Activated CD8-positive, alpha-beta memory T cell treated with anti-CD3 and anti-CD28 coated beads for 1 hour (primary cell): ENCODE data around the gene EPHA4.
"Not testable (repeated sequence)": the region's sequence is repeated elsewhere in the genome, so short reads cannot be mapped to it uniquely, and the experiment has no call there.

ENCODE experiments used
- DNase-seq, 2 donors: peaks; one replicate each; pipeline ENCODE4 v3.0.0-alpha.2; 2020; ENCODE audit warnings: low read depth in 1 of 2; ENCODE audit errors: extremely low read depth in 1 of 2

EPHA4 gene

DNA sequence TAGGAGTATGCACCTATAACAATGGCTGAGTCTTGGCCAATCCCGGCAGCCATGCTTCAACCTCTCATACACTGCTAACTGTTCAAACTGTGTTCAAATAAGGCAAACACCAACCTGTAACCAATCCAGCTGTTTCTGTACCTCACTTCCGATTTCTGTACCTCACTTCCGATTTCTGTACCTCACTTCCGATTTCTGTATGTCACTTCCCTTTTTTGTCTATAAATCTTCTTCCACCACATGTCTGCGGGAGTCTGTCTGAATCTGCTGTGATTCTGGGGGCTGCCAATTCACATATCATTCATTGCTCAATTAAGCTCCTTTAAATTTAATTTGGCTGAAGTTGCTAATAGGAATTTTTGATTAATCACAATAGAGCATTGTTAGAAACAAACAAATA, 60.8 kb downstream of the EPHA4 start:
- not testable (repeated sequence) for DNase-seq

DNA sequence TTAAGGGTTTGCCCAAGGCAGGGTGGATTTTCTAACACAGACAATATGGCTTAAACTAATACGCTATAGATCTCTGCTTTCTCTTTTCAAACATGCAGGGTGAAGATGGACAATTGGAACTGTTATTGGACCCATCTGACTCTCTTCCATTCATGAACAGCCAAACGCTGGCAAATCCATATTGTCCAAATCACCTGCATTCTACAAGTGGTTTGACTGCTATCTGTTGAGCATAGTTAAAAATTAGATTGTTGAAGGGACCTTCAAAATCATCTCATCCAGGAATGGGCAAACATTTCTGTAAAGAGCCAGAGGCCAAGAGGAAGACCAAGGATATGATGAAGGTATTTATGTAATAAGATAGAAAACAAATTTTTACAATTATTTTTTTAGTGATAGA, 65.6 kb downstream of the EPHA4 start:
- no peak for DNase-seq

DNA sequence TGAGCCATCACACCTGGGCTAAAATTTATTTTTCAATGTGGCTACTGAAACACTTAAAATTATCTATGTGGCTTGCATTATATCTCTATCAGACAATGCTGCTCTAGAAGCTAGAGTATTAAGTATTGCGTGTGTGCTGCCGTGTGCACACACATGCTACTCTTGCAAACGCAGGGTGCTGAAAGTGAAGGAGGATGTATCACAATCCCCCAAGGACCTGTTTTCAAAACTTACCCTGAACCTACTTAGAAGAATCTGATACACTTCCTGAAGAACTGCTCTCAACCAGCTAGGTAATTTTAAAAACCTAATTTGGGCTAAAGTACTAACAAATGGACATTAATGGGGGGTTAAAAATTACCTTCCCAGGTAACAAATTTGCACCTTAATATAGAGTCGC, 66.5 kb downstream of the EPHA4 start:
- DNase-seq: no peak

DNA sequence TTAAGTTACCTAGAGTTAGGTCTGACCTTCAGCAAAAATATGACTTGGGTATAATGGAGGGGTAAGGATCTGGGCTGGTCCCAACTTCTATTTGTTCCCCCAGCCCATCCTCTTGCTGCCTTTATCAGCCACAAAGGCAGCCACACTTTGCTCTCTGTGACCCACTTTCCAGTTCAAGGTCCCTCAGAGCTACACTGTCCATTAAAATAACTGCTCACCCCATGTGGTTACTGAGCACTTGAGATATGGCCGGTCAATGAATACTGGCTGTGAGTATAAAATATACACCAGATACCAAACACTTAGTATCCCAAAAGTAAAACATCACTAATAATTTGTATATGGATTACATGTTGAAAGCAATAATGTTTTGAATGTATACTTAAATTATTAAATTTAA, 67.2 kb downstream of the EPHA4 start:
- no peak for DNase-seq

DNA sequence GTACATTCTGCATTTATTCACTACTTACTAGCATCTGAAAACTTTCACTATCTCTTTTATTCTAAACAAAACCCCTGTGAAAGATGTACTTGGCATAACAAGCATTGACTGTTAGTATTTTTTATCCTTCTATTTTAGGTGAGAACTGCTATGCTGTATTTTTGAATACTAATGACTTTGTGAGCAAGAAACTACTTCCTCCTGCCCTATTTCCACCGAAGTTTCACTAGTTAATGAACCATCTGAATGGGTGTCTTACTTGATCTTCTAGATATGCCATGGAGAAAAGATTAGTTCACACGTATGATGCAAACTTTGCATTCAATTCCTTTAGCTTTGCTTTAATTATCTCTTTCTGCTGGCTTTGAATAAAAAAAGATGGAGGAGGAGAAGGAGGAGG, 68.1 kb downstream of the EPHA4 start:
- DNase-seq: no peak

DNA sequence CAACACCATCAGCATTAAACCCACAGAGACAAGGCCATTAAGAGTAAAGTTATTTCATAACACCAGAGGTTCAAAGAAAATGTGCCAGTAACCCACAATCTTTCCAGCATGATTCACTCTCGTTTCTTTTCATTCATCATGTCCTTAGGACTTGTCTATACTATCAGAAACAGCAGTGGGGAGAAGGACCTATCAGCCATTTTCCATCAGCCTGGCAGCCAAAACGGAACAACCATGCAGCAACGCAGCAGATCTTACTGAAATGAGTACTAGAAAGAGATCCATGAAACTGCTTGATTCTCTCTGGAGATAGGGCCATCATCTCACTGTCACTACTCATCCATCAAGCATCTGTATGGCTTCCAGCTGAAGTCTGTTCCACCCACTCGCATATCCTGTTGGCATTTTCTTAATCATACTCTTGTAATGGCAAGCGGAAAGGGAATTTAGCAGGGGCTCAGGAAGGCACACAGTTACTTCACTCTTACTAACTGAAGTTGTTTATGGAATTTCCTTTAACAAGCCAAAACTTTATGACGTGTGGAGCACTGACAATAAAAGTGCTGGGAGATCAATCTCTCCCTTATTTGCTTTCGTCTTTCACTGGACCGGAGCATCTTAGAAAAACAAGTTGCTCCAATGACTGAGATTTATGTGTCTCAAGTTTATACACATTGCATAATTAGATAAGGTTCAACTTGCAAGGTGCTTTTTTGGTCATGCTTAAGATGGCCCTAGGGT, 69.7 kb downstream of the EPHA4 start:
- DNase-seq: no peak

DNA sequence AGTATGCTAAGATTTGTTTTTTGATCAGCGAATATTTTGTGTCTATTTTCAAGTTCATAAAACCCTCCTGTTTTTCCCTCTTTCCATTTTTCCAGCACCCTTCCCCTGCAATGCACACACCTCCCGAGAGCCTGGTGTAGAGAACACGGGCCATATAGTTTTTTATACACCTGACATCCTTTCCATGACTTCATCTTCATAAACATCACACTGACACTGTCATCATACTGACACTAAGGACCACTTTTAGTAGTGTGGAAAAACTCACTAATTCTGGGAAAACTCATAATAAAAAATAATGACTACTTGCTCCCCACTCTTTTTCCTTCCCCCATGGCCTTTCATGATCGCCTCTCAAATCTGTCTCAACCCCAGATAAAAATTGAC, 70.2 kb downstream of the EPHA4 start:
- no peak for DNase-seq

DNA sequence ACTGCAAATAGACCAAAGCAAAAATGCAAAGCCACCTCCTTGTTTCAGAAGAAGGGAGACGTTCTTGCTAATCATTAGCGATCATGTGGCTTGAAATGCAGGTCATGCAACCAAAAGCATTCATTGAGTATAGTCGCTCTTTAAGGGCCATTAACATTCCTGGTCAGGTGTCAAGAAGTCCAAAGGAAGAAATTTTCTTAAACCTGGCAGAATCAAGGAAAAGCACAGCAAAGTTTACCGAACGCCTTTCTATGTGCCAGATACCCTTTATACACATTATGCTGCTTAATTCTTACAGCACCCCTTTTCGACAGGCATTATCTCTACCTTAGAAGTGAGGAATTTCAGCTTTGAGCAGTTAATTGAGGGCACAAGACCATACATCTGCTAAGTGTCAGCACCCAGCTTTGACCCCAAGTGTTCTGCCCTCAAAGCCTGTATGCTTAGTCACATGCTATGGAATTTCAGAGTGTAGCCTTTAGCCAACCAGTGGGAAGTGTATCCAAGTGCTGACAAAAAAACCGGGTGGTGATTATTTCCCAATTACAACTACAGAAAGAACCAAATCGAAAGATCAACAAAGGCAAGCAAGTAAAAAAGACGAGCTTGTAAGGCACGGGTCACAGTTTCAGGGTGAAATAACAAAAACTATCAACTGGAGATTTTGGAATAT, 70.8 kb downstream of the EPHA4 start:
- no peak for DNase-seq

DNA sequence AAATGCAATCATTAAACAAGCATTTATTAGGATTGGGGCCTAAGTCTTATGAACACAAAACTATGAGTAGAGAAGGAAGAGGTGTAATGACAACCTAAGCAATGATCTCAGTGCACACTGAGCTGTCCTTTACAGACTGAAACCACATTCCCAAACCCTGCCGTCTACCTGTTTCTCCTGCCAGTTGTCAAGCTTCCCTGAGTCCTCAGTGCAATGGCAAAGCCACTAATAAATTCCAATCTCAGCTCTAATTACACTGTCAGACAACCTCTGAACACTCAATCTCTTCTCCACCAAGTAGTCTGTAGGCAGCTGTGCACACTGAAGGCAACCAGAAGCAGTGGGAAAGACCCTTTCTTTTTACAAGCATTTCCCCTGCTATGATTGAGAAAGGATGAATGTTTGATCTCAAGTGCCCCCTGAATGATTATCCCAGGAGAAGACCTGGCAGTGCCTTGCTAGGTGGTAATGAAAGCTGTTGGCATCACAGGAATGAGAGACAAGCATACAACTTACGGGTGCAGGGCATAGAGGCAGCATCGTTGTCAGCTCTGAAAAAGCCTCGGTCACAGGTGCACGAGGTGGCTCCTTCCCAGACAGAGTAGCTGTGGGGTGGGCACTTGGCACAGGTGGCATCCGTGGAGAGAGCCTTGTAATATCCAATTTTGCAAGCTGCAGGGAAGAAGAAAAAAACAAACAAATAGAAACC, 71.4 kb downstream of the EPHA4 start:
- no peak for DNase-seq

DNA sequence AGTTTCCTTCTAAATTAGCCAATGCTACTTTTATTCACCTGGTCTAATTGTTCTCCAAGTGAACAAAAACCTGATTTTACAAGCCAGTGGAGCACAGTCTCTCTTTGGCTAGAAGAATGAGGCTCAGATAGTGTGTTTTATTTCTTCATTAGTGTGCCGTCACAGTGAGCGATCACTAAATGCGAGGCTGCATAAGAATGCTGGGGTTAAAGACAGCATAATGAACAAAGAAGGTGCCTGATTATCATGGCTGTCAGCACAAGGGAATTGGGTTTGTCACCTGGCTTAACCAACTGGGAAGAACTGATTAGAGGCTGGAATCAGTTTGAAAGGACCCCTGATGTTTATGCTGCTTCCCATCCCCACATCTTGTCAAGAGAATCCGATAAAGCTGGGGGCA, 76.4 kb downstream of the EPHA4 start:
- DNase-seq: no peak

DNA sequence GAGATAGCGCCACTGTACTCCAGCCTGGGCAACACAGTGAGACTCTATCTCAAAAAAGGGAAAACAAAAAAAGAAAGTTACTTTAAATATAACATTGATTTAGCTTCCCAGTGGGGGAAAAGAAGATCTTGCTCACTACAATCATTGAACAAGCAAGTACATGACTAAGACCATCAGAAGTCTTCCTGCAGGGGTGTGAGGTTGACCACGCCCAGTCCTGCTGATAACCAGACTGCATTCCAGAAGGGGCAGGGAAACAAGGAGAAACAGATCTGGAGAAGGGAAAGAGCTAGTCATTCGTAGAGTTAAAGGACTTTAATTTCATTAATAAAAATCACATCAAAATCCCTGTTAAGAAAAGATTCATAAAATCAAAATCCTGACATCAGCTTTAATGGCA, 77.5 kb downstream of the EPHA4 start:
- no peak for DNase-seq

DNA sequence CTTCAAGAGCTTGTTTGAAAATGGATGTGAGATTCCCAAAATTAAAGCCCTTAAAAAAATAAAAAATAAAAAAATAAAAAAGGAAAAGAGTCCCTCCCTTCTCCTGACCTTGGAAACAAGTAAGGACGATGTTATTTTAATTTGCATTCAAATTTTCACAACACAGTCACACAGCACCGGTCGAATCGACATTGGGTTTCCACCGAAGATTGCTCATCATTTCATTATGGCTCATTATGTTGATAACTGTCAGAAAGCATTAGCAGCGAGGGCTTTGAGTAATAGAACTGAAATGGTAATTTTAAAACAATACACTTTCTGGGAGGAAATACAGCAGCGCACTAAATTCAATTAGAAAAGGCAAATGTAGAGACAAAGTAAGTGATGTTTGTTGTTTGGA, 78.7 kb downstream of the EPHA4 start:
- DNase-seq: no peak

DNA sequence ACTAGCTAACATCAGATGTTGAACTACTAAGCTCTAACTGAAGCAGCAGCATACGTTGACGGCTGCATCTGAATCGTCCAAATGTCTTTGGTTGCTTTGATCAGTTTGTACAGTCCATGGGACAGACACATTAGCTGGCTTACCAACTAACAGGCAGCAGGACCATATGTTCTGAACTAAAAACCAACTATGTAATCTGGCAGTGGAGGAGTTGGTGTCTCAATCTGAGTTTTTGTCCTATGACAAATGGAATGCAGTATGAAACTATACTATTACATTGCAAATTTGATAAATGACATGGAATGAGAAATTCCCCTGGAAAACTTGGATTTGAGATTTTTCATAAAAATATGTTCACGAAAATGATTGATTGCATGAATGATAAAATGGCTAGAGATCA, 79.5 kb downstream of the EPHA4 start:
- DNase-seq: no peak

DNA sequence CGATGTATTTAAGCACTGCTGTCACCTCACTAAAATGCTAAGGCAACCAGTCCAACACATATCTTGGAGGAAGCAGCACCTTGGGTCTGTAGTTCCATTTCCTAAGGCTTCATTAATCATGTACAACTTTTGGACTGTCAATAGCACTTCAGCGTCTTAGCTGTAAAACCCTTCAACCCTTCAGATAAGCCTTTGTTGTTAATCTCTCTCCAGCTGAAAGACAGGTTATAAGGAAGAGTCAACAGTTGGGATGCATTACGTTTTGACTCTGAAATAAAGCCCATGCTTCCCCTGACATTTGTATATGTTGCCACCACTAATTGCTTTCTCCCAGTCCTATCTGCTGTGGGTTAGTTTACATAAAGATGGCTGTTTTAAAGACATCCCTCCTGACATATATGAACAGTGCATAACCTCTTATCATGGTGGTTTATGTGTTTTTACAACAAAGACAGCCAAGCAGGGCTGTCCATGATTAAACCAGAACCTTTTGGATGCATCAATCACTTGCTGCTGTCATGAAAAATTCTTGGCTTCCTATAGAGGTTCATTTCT, 81.5 kb downstream of the EPHA4 start:
- DNase-seq: no peak

DNA sequence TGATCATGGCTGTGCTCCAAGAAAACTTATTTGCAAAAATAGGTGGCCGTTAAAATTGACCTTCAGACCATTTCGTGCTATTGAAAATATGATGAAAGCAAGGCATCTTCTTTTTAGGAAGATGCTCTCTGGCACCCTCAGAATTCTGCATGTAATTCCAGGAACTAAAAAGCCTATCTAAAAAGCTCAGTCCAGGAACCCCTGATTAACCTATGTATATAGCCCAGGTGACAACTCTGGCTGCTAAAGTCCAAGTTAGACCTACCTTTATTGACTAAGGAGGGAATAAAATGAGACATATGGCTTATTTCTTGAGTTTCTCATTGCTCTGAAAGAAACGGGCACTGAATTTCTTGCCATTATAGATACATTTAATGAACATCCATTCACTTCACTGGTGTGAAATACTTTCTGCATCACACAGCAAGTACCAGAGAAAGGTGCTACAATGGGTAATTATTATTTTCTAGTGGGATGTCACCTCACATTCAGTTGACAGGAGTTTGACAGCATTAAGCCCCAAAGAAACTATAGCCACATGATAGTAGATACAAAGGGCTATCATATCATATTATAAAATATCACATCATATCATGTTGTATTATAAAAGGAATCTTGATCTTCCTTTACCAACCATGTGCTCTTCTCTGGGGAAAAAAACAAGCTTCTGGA, 83.8 kb downstream of the EPHA4 start:
- DNase-seq: no peak

DNA sequence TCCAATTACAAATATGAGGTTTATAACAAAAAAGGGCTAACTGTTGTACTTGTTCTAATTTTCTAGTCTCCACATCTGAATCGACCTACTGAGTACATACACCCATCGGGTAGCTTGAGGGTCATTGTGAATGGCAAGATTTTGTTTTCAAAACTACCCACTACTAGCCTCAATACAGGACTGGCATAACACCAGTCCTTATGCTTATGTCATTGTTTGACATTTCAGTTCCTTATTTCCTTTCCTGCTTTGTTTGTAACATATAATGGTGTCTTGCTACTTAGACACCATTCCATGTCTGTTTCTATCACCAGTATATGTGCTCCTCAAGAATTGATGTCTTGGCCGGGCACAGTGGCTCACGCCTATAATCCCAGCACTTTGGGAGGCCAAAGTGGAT, 86.0 kb downstream of the EPHA4 start:
- DNase-seq: no peak

DNA sequence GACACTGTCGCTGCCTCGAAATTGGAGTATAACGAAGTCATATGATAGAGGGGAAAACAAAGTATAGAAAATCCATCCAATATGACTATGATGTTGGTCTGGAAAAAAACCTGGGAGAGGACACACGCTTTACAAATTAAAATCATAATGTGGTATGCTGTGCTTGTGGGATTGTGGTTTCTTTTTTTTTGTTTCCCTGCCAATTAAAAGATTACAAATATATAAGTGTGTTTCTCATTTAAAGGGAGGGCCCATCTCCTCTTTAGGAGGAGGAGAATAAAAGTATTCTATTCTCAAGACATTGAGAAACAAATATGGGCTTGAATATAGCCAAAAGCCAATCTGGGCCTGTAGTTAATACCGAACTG, 86.6 kb downstream of the EPHA4 start:
- DNase-seq: no peak

DNA sequence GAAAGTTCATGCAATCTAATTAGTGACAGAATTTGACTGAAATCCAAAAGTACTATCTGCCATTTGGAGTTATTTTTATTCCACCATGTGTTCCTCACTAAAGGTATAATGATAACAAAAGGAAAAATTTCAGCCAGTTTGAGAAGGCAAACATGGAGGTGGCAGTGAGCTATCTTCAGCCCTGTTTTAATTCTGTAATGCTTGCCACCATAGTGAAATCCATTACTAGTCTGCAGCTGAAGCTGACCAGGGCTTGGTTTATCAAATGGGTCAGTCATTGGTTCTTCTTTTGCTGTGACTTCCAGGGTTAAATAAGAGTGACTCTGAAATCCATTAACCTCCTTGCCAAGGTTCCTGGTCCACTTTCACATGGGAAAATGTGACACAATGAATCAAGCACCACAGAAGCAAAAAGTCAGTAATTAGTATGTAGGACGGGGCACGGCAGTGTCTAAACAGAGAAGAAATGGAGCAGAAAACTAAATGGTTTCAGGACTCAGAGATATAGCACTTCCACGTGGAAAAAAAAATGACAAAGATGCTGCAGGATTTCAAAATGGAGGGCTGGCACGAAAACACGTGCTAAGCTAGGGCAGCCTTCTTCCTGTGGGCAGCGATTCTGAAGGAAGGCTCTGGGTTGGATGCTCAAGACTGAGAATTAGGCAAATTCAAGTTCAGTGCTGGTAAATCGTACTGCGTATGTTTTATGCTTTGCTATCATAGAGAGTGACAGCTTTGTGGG, 87.2 kb downstream of the EPHA4 start:
- no peak for DNase-seq

DNA sequence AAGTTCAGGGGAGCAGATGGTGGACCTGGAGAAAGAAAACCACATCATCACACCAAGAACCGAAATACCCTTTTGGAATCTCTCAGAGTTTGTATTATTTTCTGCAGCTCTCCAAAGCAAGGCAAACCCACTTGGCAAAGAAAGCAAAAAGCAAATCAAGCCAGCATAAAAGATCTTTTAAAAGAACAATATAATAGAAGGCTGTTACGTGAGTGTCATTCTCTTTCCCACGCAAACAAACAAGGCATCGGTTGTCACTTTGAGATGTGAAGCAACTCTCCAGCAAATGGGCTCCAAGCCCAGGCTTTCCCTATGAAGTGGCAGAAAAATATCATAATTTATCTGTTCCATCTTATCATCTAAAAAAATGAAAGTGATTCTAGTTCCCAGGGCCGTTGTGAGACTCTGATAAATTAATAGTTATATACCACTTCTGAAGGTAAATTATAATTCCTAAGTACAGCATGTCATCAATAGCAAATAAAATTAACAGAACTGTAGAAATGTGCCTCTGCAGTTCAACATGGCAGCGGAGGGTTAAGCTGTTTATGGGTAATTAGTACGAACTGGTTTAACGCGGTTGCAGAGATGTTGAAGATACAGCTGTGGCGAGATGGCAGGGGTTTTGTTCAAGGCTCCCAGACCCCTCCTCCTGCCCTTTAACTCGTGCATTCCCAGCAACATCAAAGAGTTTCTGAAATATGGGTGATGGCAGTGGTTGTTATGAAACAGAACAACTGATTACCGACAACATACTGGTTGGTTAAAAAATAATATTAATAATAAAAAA, 89.2 kb downstream of the EPHA4 start:
- no peak for DNase-seq

DNA sequence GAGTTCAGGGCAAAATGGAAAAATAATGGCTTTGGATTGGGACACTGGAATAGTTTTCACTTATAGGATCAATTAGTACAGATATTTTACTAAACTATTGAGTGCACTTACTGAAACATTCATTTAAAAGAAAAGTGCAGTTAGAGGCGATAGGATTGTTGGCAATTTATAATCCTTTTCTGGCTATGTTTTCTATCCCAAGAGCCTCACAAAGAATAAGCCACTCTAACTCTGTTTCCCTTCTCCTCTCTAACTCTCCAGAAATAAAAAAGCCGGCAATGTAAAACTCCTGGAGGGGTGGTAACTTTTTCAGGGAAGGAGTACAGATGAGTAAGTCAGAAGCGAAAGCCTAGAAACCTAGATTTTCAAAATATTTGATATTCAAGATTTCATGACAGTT, 91.3 kb downstream of the EPHA4 start:
- DNase-seq: no peak
